Measurements from ENCODE around the gene SETD3. TPM values are rescaled to one million over a fixed set of nuclear protein-coding genes. Genes with fewer than 3 reads are reported as not detected.

Gene SETD3
- total and polyA plus RNA-seq, 2 donors (not counting 1 experiment from before 2014, with no cell fraction given) = 30.9 to 38.3 TPM

DNA sequence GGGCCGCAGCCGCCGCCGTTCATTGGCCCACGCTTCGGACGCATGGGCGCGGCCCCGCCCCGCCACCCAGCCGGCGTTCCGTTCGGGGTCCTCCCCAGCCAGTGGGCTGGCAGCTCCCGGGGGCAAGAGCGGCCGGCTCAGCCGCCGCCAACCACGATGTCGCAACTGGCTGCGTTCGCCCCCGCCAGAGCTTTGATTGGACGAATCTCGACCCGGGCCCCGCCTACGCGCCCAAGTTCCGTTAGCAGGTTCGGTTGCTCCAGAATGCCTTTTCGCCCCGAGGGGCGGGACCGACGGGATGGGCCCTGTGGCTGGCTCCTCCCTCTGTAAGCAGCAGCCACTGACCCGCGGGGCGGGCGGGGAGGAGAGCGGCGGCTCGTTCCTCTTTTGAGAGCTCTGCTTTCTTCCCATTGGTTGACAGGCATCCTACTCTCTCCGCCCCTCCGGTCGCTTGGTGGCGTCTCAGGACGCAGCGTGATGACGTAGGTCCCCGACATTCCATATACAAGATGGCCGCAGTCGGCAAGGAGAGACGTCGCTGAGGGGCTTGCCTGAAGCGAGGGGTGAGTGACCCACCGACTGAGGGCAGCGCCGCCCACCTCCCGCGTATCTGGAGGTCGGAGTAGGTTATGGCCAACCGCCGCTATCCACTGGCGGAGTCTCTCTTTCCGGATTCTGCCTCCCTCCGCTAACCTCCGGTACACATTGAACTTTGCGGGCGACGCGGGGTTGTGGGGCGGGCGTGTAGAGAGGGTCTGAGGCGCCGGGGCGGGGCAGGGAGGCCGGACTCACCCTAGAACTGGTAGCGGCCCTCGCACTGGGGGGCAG, 472 bp upstream of the SETD3 start, which contains the start of gene CCNK:
Gene CCNK, plus strand, starts transcription at position 493 of the 828 bp plus-strand sequence. CDS start 11,269 bp downstream, outside the sequence.
- Histone ChIP-seq H3K4me3 (replicated peaks in 1 of 4; ENCODE audit: control extremely low read depth in 1 of 4, insufficient read depth in 1 of 4, low read depth in 3 of 4, low read length in 4 of 4) (peak within 1 kb of the TSS; percentile 93 to 99 (median 96)), H3K9me3 (ENCODE audit: control insufficient read depth, insufficient read depth, low read depth, low read length) (no peaks in the 10 kb centered on the region), H3K27me3 (ENCODE audit: control insufficient read depth, insufficient read depth, low read length) (no peaks in the 10 kb centered on the region), H3K9ac (ENCODE audit: insufficient read depth, low read length) (peak within 1 kb of the TSS; percentile 96), H3K4me2 (ENCODE audit: extremely low read depth, insufficient read depth, low read length) (peak within 1 kb of the TSS; percentile 97), H3K27ac (ENCODE audit: insufficient read depth, low read length) (peak within 1 kb of the TSS; percentile 98), H2AFZ (ENCODE audit: low read length) (peak within 1 kb of the TSS; percentile 85), H3K36me3 (ENCODE audit: control insufficient read depth, insufficient read depth, low read length) (no peaks in the 10 kb centered on the region), H3K79me2 (ENCODE audit: control insufficient read depth, insufficient read depth, low read length) (peaks cover 78% of the 10 kb centered on the region), H4K20me1 (ENCODE audit: control insufficient read depth, extremely low read depth, insufficient read depth, low read length) (peaks cover 3% of the 10 kb centered on the region), H3K4me1 (ENCODE audit: control insufficient read depth, extremely low read depth, insufficient read depth, low read length) (no peaks in the 10 kb centered on the region)
- no peak for TF ChIP-seq EZH2 (IDR thresholded peaks at IDR 0.05; ENCODE audit: low read length, missing control alignments)
- TF ChIP-seq, protein P1, sequence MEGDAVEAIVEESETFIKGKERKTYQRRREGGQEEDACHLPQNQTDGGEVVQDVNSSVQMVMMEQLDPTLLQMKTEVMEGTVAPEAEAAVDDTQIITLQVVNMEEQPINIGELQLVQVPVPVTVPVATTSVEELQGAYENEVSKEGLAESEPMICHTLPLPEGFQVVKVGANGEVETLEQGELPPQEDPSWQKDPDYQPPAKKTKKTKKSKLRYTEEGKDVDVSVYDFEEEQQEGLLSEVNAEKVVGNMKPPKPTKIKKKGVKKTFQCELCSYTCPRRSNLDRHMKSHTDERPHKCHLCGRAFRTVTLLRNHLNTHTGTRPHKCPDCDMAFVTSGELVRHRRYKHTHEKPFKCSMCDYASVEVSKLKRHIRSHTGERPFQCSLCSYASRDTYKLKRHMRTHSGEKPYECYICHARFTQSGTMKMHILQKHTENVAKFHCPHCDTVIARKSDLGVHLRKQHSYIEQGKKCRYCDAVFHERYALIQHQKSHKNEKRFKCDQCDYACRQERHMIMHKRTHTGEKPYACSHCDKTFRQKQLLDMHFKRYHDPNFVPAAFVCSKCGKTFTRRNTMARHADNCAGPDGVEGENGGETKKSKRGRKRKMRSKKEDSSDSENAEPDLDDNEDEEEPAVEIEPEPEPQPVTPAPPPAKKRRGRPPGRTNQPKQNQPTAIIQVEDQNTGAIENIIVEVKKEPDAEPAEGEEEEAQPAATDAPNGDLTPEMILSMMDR (conservative IDR thresholded peaks at IDR 0.05 in 1 of 2, IDR thresholded peaks at IDR 0.05 in 1 of 2; ENCODE audit: low read depth in 1 of 2, low read length in 2 of 2) = no peak
- DNase-seq (ENCODE audit: low read depth in 2 of 2) = peak; percentile 99 to 100

DNA sequence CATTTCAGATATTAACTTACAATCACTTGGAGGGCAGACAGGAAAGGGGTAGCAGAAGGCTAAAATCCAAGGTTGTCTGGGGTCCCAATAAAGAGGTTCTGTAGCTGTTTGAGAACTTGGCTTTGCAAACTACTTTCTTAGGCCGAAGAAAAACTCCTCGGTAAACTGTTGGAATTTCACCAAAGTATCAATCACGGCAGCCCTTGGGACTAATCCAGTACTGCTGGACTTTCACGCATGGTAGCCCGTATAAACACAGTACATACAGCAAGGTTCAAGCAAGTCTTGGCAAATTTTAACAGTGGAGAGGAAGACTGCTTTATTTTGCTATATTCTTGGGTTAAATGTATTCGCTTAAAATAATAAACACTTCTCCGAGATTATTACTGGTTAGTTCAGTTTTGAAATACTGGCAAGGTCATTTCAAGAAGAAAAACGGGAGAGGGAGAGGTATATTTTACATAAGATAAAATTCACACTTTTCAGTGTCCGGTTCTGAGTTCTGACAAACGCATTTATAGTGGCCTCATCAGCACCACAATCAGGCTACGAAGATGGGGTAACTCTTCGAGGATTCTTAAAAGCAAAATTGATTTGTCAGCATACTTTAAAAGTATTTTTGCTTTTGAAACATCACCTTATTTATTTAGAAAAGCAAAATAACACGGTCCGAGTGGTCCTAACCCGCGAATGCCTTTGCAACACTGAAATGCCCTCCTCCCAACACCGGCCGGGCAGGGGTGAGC, 1.3 kb downstream of the SETD3 start:
- H3K27me3 ChIP-seq (ENCODE audit: control insufficient read depth, insufficient read depth, low read length) = no peaks in the 10 kb centered on the region
- H3K4me1 ChIP-seq (ENCODE audit: control insufficient read depth, extremely low read depth, insufficient read depth, low read length) = no peaks in the 10 kb centered on the region
- no peaks in the 10 kb centered on the region for H3K9me3 ChIP-seq (ENCODE audit: control insufficient read depth, insufficient read depth, low read depth, low read length)
- peak overlapping the region; percentile 52 for H2AFZ ChIP-seq (ENCODE audit: low read length)
- no peaks in the 10 kb centered on the region for H3K36me3 ChIP-seq (ENCODE audit: control insufficient read depth, insufficient read depth, low read length)
- peaks cover 3% of the 10 kb centered on the region for H4K20me1 ChIP-seq (ENCODE audit: control insufficient read depth, extremely low read depth, insufficient read depth, low read length)
- peak; percentile 19 to 22 for DNase-seq (ENCODE audit: low read depth in 2 of 2)
- H3K79me2 ChIP-seq (ENCODE audit: control insufficient read depth, insufficient read depth, low read length) = peaks cover 74% of the 10 kb centered on the region
- H3K27ac ChIP-seq (ENCODE audit: insufficient read depth, low read length) = peak overlapping the region; percentile 78
- H3K9ac ChIP-seq (ENCODE audit: insufficient read depth, low read length) = peak overlapping the region; percentile 74
- TF ChIP-seq EZH2 (IDR thresholded peaks at IDR 0.05; ENCODE audit: low read length, missing control alignments) = no peak
- TF ChIP-seq, protein P1 (conservative IDR thresholded peaks at IDR 0.05 in 1 of 2, IDR thresholded peaks at IDR 0.05 in 1 of 2; ENCODE audit: low read depth in 1 of 2, low read length in 2 of 2) = no peak
- H3K4me2 ChIP-seq (ENCODE audit: extremely low read depth, insufficient read depth, low read length) = peak overlapping the region; percentile 82
- H3K4me3 ChIP-seq (replicated peaks in 1 of 4; ENCODE audit: control extremely low read depth in 1 of 4, insufficient read depth in 1 of 4, low read depth in 3 of 4, low read length in 4 of 4) = peak overlapping the region; percentile 58 to 80 (median 70)

DNA sequence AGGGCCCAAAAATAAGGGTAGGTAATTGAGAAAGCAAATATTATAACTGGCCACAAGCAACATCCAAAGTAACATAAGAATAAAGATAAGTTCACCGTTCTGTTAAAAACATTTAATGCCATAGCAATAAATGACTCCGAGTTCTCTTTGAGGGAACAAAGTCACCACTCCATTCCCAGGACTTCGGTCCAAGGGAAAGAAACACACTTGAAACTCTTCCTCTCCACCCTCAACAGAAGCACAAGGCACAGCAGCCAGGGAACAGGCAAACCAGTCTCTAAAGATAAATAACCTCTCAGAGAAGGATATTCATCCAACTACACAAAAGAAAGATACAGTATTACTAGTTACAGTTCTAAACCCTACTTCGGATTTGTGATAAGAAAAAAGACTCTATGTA, 2.5 kb downstream of the SETD3 start:
- H3K27ac ChIP-seq (ENCODE audit: insufficient read depth, low read length) = no peak overlapping the region

More for the DNA sequence above, 2.5 kb downstream of the SETD3 start:
- no peak for TF ChIP-seq EZH2 (IDR thresholded peaks at IDR 0.05; ENCODE audit: low read length, missing control alignments)
- TF ChIP-seq, protein P1 (conservative IDR thresholded peaks at IDR 0.05 in 1 of 2, IDR thresholded peaks at IDR 0.05 in 1 of 2; ENCODE audit: low read depth in 1 of 2, low read length in 2 of 2) = no peak
- Histone ChIP-seq H3K36me3 (ENCODE audit: control insufficient read depth, insufficient read depth, low read length) (no peaks in the 10 kb centered on the region), H3K4me2 (ENCODE audit: extremely low read depth, insufficient read depth, low read length) (no peak overlapping the region), H4K20me1 (ENCODE audit: control insufficient read depth, extremely low read depth, insufficient read depth, low read length) (no peaks in the 10 kb centered on the region), H3K9ac (ENCODE audit: insufficient read depth, low read length) (no peak overlapping the region), H2AFZ (ENCODE audit: low read length) (no peak overlapping the region), H3K79me2 (ENCODE audit: control insufficient read depth, insufficient read depth, low read length) (peaks cover 69% of the 10 kb centered on the region), H3K27me3 (ENCODE audit: control insufficient read depth, insufficient read depth, low read length) (no peaks in the 10 kb centered on the region), H3K9me3 (ENCODE audit: control insufficient read depth, insufficient read depth, low read depth, low read length) (no peaks in the 10 kb centered on the region), H3K4me3 (replicated peaks in 1 of 4; ENCODE audit: control extremely low read depth in 1 of 4, insufficient read depth in 1 of 4, low read depth in 3 of 4, low read length in 4 of 4) (no peak overlapping the region), H3K4me1 (ENCODE audit: control insufficient read depth, extremely low read depth, insufficient read depth, low read length) (no peaks in the 10 kb centered on the region)
- DNase-seq (ENCODE audit: low read depth in 2 of 2) = no peak
